CD4-positive, alpha-beta T cell treated with Interferon gamma for 1 hour (primary cell): ENCODE data around the gene THADA.
A peak's percentile ranks its signal among the peaks of the same experiment; 100 is the strongest.

Experiments
- DNase-seq: peaks from one replicate; pipeline ENCODE4 v3.0.0-alpha.2; 2020

The THADA gene

DNA sequence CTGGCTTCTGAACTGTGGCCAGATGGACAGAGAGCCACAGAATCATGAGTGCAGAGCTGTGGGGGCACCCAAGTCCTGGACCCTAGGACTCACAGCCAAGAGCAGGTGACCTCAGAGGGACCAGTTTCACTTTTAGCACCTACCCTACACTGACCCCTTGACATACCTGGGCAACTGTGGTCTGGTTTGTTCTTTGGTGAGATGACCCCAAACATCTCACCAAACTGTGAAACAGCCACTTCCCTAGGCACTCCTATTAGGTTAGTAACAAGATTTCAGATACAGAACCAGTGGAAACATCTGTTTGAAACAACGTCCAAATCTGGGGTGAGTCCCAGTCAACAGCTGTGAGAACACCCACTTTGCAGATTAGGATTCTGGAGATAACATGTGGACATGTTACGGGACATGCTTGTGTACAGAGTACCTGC is 367.5 kb downstream of the THADA start:
- DNase-seq, result no peak

DNA sequence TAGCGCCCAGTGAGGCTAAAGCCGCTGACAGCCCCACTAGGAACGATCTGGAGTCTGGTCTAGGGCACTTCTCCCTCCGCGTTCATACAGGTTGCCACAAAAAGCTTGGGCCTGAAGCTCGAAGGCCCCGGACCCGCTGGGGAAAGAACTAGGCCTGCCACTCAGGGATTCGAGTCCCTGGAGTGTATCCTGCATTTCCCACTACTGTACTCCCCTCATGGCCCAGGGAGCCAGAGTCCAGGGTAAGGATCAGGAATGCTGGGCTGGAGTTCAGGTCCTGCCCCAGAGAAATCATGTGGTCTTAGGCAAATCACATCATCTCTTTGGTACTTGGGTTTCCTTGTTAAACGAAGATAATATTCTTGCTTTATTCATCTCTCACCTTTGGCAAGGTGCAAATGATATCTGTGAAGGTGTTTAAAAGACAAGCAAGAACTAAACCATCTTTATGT is 368.0 kb downstream of the THADA start:
- DNase-seq, result no peak

DNA sequence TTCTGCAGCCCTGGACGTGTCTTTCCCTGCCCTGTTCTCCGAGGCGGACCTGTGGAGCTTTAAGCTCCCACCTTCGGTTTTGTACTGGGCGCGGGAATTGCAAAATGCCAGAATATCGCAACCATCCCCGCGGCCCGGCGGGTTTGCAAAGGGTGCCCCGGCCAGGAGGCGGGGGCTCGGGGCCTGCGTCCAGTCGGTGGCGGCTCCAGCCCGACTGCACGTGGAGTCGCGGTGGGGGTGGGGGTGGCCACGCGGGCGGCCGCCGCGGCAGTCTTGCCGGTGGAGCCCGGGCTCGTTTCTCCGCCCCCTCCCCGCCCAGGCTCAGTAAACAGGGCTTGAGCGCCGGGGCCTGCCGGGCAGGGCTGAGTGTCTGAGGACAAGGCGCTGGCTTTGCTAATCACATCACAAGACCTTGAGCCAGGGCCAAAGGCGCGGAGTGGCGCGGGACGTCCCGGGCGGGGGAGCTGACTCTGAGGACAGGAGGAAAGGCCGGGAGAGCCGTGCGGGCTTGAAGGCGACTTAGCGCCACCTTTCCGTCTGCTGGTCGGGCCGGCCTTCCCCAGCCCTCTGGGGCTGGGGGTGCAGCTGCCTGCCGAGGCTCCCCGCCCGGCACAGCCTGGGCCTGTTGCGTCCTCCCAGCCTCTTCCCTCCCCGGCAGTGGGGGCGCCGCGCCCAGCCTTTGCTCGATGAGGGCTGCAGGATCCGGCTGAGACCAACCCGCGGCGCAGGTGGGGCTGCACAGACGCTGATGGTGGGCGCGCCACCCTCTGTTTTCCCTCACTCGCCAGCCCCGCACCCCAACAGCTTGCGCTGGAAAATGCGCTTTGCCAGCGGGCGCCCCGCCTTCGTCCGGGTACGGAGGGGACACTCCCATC is 368.6 kb downstream of the THADA start:
- peak; percentile 62 for DNase-seq

DNA sequence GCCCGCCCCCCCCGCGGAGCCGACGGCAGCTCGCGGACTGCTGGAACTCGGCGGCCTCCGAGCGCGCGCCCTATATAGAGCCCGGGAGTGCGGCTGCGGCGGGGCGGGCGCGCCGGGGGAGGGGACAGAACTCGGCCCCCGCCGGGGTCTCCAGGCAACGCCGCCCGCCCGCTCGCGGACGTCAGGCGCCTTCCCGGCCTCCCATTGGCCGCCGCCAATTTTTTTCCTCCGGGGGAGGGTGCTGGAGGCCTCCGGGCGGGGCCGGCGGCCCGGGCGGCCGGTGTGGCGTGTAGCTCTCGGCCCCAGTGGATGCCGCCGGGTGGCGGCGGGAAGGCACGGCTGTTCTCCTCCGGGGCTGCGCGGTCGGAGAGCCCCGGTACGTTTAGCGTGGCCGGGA is 369.3 kb downstream of the THADA start, which contains the start of gene ZFP36L2:
Gene ZFP36L2, minus strand, starts transcription at position 49 of the 397 bp plus-strand sequence. CDS start 291 bp downstream, outside the sequence.
- peak; percentile 96 for DNase-seq

DNA sequence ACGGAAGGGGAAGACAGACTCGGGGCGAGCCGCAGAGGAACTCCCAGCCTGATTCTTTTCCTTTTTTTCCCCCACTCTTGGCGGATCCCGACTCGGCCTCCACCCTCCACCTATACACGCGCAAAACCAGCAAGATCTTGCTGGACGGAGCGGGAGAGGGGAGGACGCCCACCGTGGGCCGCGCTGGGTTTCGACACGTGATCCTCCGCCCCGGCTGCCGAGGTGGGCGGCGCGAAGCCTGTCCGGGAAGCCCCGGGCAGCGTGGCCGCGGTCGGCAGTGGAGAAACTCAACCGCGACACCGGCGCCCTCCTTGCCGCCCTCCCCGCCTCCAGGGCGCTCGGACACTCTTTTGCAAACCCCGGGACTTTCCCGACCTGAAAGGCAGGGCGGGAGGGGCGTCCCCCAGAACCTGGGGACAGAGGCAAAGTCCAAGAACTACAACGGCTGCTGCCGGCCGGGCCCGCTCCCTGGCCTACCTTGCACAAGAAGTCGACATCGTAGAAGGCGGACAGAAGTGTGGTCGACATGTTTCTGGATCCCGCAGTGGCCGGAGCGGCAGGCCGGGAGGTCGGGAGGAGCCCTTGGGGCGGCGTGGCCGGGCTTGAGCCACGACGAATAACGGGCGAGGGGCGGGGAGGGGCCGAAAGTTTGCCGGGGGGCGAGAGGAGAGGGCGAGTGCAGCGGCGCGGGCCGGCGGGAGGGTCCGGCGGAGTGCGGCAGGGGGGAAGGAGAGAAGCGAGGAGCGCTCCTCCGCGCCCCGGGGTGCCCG is 369.9 kb downstream of the THADA start:
- DNase-seq, result peak; percentile 80

DNA sequence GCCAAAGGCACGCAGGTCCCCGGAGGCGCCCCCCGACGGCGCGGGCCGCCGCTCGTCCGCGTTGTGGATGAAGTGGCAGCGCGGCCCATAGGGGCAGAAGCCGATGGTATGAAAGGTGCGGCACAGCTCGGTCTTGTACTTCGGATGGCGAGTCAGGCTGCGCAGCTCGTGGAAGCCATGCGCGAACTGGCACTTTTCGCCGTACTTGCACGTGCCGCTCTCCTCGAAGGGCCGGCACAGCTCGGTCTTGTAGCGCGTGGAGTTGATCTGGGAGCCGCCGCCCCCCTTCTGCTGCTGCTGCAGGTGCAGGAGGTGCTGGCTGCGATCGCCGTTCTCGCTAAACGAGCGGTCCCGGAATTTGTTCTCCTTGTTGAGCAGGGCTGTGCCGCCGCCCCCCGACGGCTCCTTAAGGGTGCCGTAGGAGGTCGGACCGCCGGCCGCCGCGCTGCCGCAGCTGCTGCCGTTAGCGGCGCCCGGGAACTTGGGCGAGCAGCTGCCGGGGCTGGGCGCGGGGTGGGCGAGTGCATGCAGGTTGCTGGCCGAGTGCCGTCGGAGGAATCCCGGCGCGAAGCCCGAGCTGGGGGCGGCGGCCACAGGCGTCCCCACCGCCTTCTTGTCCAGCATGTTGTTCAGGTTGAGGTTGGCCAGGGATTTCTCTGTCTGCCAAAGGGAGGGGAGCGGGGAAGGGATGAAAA is 370.6 kb downstream of the THADA start:
- DNase-seq, result peak; percentile 77

DNA sequence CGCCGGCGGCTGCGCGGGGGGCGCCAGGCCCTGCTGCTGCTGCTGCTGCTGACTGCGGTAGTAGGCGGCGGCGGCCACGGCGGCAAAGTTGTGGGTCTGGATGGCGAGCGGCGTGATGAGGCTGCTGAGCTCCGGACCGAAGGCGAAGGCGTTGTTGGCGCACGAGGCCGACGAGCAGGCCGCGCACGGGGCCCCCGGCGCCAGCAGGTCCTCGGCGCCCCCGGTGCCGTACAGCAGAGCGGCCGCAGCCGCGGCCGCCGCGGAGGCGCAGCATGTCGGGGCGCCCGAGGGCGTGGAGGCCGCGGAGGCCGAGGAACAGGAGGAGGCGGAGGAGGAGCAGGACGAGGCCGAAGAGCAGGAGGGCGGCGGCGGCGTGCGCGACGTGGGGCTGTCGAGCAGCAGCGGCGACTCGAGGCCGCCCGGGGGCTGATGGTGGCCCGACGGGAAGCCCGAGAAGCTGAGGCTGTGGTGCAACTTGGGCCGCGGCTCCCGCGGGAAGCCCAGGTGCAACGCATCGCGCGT is 371.2 kb downstream of the THADA start:
- peak; percentile 36 for DNase-seq

DNA sequence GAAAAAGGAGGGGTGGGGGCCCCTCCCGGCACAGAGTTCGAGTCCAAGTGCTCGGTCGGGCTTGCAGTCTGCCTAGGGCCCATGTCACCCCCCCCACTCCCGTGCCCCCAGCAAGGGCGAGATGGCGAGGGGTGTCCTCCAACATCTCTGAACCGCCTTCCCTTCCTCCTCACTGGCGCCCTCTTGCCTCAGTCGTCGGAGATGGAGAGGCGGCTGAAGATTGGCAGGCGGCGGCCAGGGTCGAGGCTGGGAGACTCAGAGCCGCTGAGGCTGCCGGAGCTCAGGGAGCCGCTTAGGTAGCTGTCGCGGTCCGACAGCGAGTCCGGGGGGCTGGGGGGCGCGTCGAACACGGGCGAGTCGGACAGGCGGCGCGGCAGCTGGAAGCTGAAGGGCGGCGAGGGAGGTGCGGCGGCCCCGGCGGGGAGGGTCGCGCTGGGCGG is 371.7 kb downstream of the THADA start:
- DNase-seq, result peak; percentile 78

DNA sequence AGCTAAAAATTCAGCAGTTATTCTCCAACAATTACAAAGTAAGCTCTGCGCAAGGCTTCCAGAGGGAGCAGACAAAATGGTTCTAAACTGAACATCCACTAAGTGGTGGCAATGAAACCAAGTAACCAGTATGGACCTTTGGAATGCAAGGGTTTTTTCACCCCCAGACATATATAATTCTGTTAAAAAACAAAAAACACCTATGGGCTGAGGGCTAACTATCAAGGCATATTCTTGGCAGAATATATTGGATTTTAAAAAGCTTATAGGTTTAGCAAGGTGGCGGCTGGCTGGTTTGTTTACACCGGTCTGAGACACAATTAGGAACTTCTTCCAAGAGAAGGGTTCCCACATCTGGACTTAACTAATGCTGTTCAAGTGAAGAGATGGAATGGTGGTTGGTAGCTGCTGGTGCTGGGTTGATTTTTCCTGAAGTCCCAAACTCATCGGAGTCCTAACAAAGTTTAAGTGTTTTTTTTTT is 372.3 kb downstream of the THADA start:
- no peak for DNase-seq

DNA sequence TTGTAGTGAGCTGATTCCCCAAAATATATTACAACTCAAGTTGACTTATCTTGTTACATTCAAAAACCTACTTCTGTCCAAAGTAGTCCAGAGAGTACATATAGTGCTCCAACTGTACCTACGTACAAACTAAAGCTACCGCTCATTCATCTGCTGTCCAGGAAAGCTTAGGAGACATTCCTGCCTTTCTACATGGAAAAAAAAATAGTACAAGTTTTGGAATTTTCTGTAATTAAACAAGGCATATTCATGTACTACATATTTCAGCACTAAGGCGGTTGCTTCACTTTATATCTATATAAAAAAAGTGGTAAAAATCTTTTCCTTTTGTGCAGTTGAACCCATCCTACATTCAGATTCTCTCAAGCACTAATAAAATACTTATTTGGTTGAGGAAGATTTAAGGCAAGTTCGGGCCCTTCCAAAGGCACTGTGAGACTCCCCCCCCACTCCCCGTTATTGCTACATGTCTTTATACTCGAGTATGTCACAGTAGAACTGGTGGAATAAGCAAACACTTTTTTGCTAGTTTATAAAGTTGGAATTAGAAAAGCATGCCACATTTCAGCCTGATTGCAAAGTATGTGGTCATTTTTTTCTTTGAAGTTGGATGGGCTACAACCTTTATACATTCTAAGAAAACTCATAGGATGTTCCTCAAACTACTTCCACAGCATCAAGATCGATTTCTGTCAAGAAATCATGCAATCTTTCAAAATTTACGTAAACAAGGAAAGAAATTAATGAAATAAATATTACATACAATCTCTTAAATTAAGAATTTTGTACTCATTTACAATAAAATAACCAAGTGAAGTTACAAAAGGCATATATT is 373.1 kb downstream of the THADA start:
- DNase-seq, result no peak

DNA sequence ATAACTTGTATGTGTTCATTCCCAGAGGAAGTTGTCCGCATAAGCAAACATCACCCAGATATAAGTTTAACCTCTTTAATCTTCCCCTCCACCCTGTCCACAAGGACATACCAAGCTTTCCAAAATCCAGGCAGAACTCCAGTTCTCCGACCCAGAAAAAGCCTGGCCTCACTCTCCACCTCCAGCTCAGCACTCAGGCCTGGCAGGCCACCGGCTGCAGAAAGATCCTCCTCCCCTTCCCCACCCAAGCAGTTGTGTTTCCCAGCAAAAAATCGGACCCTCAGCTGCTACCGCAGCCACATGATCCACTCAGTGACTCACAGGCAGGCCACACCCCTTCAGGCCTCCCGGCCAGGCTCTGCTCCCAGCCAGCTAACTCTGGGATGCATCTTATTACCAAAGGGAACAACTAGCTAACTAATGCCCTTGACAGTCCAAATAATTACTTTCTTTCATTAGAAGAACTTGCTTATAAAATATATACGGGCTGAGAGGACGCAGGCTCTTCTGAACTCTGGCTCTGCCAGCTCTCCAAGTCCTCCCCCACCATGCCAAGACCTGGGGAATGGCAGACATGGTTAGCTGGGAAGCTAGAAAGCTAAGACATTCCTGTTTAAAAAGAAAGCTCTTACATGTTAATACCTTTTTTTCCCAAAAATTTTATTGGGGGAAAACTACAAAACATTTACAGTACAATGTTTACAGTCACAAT is 373.9 kb downstream of the THADA start:
- DNase-seq, result peak; percentile 62

DNA sequence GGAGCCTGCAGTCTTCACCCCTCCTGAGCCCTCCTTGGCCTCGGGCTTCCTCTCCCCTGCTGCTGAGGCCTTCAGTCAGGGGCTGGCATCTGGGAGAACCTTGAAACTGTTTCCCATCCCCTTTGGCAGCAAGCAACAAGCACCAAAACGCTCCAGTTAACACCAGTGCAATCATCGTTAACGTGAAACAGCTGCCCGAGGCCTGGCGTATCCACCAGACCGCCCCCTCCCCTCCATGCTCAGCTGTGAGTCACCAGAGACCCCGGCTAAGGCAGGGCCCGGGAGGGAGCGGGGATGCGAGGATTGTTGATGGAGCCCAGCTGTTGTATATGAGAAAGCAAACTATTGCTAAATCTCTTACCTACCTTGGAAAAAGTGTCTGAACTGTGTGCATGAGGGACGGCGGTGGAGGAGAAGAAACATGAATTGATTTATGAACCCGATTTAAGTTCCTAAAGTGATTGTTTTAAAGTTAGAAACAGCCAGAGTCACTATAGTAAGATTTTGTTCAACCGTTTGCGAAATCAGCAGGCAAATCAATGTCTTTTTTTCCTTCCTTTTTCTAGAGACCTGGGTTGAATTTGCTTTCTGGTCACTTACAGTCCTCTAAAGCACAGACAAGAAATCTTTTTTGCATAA is 374.6 kb downstream of the THADA start:
- peak; percentile 32 for DNase-seq

DNA sequence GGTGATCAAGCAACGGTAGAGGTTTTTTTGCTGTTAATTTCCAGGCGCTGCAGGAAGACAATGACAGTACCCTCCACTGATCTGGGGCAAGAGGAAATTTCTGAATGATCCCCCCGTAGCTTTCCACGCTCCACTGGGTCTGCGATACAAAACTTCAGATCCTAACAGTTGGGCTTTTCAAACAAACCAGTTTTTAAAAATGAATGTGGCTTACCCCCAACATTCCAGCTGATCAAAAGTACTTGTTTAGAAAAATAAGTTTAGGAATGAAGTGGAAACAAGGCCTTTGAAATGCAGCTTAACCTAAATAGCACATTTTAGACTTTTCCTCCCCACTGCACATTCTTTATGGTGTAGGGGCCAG is 375.1 kb downstream of the THADA start:
- no peak for DNase-seq

DNA sequence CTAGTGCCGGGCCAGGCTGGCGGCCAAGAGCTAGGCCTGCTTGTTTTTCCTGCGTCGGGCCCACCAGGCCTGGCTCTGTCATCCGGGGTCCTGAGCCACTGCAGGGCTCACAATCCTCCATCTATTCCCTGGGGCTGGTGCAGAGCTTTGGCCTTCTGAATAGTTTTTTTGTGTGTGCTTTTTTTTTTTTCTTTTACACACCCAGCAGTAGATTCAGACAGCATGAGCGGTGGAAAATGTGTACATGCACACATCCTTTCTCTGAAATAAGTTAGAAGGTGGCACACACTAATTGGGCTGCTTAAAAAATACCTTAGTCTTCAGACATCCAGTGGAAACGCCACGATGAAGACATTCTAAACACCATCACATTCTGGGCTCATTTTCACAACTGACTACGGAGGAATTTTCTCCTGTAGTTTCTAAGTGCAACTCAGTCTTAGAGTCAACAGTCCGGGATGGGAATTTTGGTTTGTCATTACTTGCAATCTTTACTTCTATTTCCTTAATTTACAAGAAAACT is 375.5 kb downstream of the THADA start:
- DNase-seq, result no peak

DNA sequence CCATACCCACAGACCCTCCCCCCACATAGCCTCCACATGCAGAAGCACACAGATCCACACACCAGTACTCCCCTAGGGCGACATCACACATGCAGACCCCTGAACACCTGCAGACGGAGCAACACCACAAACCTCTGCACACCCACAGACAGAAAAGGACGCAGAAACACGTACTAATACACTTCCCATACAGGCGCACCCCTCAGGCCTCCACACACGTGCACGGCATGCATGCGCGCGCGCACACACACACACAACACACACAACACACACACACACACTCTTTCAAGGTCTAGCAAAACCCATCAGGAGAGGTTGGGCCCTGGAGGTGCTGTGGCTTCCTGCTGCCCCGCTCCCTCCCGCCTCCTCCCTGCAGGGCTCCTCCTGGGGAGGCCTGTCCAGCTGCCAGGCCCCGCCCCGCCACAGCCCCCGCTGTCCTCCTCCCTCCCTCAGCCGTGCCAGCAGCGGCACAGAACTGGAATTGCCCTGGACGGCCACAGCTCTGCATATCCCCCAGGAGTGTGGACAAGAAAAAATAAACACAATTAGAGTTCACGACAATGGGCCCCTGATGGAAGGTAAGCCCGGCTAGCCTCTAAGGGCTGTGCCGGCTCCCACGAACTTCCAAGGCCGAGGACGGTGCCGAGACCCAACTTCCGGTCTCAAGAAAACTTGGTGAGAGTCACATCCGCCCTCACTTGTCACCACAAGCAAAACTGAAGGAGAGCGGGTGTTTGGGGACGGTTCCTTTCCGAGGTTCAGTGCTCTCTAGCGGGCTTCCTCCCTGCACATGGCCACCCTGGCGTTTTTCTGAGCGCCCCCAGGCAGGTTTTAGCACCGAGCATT is 376.2 kb downstream of the THADA start:
- DNase-seq, result peak; percentile 82

DNA sequence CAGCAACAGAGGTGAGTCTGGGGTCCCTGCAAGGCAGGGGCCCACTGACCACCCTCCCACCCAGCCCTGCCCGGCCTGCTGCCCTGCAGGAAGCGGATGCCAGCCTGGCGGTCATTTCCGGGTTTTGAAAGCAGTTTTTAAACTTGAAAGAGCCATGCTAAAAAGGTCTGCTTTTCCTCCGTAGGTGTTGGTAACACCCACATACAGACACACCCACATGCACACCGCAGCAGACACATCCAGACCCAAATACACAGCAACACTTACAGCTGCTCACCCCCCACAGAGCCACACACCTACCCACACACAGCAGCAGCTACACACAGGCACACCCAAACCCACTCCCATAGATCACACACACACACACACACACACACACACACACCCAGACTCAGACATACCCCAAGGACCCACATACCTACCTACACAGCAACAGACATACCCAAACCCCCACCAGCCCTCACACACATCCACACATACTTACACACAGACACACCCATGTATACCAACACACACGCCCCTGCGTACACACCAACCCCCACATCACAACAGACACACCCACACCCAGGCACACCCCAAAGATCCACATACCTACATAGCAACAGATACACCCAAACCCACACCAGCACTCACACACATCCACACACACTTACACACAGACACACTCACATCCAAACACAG is 377.0 kb downstream of the THADA start:
- peak; percentile 91 for DNase-seq

DNA sequence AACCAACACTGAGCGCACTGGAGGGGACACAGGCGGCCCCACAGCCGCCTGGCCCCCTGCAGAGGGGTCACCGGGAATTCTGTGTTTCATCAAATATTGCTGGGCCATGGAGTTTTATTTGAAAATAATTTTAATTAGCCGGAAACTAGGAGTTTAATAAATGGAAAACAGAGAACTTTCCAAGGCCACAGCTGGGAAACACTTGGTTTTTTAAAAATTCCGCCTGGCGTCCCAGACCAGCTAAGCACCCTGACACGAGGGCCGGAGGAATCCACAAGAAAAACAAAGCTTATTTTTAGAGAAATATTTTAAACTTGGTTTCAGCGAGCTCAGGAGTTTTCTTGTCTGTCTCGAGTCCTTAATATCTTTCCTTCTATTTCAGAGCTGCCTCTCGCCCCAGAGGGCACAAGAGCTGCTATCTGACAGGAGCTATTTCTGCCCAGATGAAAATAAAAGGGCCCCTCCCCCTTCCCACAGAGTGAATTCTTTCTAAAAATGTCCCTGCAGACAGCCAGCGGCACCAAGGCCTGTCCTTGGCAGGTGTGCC is 377.6 kb downstream of the THADA start:
- no peak for DNase-seq
